GM18519 (cell line): Measurements from ENCODE around the gene NEK3.
A peak's percentile ranks its signal among the peaks of the same experiment; 100 is the strongest.
"Not testable (repeated sequence)": the region's sequence is repeated elsewhere in the genome, so short reads cannot be mapped to it uniquely, and the experiment has no call there.

Source experiments
- ATAC-seq: cut with Tn5 transposase; IDR thresholded peaks from one replicate; pipeline ENCODE4 v1.9.1; 2021; ENCODE audit warnings: mild to moderate bottlenecking, moderate library complexity; ENCODE audit not compliant: unreplicated experiment, low FRiP score

NEK3 gene

DNA sequence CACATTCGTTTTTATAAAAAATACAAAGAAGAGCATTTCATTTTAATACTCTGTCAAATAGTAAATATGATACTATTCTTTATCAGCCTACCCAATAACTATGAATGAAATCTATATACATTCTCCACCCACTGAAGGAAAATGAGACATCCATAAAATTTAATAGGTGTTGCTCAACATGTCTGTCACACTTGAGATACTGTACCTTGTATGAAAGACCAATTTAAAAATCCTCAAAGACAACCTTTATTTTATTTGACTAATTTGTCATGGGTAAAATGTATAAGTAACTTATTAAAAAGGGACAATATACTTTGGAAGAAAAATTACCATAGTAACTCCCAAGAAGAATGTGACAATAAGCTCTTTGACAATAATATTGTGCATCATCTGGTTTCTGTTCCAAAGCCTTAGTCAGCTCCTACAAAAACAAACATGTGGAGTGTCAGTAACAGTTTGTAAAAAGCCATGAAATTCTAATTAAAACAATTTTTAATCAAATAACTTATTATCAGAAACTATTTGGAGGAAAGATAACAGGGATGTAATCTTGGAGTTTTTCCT is 11.5 kb upstream of the NEK3 start:
- ATAC-seq, result not testable (repeated sequence)

DNA sequence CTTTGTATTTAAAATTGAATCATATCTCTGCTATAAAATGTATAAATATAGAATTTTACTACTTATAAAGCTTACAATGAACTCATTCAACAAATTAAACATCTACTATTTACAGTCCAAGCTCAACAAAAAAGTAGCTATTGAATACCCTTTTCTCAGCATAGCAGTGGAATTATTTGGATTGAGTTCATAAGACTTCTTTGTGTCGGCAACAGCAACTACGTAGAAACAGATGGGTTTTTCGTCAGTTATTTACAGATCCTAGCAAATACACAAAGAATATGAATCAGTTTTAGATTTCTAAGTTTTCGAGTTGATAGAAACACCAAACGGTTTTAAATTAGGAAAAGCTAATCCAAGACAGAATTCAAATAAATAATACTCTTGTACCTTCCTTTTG is 10.4 kb upstream of the NEK3 start:
- ATAC-seq, result no peak

- ATAC-seq, result no peak
Measured at GRCh38 chr13:52165411-52165810, 6.0 kb upstream of the NEK3 start.

DNA sequence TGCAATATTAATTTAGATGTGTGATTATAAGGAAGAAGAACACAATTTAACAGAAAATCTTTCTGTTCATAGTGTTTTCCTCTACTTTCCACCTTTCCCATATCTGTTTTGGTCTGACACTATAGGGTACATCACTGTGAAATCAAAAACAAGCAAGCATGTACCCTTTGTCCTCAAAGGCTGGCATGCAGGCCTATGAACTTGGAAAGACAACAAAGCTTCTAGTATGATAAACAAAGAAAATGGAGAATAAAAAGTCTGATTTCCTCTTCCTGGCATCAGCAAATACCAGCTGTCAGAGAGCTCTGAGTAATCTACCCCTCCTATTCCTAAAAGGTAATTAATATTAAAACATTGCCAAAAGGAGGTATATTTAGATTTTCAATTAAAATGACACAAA is 5.6 kb upstream of the NEK3 start:
- ATAC-seq, result no peak

DNA sequence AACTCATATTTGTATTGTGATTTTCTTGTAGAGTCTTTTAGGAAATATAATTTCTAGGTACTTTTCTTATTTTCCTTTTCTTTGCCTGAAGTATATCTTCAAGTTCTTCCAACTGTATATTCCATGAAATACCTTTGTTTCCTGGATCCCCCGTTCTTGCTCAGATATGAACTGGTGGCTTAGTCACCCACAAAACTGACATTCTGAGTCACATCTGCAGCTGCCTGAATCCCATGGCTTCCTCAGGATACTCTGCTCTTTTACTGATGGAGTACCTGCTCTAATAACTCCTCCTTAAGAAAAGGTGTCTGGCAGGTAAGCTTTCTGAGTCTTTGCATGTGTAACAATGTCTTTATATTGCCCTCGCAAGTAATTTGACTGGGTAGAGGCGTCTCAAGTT is 4.5 kb upstream of the NEK3 start:
- ATAC-seq, result not testable (repeated sequence)

DNA sequence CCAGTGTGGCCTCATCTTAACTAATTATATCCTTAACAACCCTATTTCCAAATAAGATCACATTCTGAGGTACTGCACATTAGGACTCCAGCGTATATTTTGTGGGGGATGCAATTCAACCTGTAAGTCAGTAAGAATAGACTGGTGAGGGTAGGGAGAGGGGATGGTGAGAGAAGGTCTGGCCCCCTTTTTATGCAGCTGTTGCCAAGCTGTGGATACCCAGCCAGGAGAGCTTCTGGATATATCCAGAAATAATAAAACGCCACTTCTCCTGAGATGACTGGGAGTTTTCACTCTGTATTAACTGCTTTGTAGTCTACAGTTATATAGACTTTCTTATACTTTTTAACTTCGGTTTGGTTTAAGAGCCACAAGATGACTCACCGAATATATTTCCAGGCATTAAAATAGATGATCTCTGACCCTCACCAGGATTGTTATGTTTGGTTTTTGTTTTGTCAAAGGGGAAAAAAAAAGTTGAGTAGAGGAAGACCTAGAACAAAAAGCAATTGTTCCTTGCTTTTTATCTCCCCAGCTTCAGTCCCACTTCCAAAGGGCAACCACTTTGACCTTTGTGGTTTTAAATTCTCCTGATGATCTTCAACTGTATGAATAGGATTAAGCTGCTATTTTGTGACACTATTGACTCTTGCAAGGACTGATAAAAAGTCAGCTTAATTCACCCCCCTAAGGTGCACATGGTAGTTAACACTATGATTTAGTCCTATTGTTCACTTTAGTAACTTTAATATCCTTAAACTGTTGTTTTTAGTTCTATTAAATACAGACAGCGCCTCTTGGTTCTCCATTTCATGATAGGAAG is 3.1 kb upstream of the NEK3 start:
- no peak for ATAC-seq

DNA sequence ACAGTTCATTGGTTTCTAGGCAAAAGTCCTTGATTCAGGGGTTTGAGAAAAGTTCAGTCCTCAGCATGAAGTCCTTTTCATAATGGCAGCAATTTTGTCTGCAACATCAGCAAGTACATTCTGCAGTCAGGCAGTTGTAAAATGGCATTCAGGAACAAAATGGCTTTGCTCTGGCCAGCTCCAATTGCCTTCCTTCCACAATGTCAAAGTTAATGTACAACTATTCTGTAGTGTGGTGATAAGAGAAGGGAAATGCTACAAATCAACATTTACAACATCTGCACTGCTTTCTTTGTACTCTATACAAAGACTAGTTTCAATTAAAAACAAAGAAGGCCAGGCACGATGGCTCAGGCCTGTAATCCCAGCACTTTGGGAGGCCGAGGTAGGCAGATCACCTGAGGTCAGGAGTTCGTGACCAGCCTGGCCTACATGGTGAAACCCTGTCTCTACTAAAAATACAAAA is 1.8 kb upstream of the NEK3 start:
- ATAC-seq, result no peak

DNA sequence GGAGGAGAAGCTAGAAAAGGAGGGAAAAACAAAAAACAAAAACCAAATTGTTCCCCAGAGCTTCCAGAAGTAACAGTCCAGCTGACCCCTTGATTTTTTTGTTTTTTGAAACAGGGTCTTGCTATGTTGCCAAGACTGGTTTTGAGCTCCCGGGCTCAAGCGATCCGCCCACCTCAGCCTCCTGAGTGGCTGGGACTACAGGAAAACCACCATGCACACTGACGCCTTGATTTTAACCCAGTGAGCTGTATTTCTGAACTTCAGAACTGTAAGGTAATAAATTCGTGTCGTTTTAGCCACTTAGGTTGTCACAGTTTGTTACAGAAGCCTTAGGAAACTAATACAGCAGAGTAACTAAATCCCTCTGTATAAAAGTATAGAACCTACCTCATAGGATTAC is 1.1 kb upstream of the NEK3 start:
- no peak for ATAC-seq

- no peak for ATAC-seq
Measured at GRCh38 chr13:52160053-52160452, 656 bp upstream of the NEK3 start.

- no peak for ATAC-seq
Measured at GRCh38 chr13:52158629-52159158, 703 bp downstream of the NEK3 start.

- no peak for ATAC-seq
Measured at GRCh38 chr13:52156724-52157261, 2.6 kb downstream of the NEK3 start.

GRCh38 chr13:52155177-52155576 is 4.2 kb downstream of the NEK3 start:
- no peak for ATAC-seq

DNA sequence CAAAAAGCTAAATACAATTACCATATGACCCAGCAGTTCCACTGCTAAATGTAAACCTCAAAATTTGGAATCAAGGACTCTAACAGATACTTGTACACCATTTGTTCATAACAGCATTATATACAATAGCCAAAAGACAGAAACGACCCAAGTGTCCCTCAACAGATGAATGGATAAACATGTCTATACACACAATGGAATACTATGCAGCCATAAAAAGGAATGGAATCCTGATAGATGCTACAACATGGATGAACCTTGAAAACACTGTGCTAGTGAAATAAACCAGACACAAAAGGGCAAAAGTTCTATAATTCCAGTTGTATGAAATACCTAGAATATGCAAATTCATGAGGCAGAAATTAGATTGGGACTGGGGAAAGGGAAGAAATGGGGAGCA is 12.2 kb downstream of the NEK3 start:
- no peak for ATAC-seq

DNA sequence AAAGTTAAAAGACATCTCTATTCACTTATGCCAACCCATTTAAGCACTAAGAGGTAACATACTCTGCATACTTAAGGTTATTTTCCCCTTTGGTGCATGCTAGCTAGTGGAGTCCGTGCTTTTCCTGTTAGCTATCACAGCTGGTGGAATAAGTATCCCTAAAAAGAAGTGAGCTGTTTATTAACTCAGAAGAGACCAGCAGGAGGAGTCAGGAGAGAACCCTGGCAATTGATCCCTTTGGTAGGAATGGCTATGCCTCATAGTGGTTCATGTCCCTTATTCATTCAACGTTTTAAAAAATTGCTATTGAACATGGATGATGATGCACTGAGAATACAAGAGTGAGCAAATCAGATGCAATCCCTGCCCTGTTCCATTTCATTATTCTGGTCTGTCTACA is 18.1 kb downstream of the NEK3 start:
- ATAC-seq, result no peak

DNA sequence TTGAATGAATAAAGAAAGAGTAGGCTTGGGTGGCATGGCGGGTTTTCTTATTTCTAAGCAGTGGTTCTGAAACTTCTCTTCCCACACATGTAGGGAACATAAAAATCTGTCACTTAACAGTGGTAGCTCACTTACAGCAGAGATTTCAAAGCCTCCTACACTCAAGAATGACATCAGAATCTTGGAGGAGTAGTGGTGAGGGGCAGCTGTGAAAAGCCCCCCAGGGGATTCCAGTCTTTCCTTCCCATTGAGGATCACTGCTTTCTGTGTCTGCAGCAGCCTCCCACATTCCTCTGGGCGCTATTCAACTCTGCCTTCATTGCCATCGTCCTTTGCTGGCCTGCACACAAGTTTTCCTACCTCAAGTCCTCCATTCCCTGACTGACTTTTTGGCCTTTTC is 21.9 kb downstream of the NEK3 start:
- ATAC-seq, result no peak

- ATAC-seq, result no peak
Measured at GRCh38 chr13:52136763-52137162, 22.6 kb downstream of the NEK3 start.

DNA sequence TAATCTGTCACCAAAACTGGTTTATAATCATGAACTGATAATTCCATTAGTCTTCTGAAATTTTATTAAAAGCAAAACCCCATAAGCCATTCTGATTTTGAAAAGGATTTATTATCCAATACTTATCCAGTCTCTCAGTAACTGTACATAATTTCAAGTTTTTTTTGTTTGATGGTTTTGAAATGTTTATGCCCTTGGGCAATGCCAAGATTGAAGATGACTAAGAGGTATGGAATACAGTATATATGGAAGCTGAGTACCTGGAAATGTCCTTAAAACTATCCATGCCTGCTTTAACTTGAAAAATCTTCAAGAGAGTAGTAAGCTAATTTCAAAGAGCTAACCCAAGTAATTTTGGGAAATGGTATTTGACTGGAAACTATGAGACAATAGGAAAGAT is 28.8 kb downstream of the NEK3 start:
- no peak for ATAC-seq

GRCh38 chr13:52128714-52129700 is 30.4 kb downstream of the NEK3 start, which contains the start of gene NEK5:
NEK5 (minus strand) TSS chr13:52129073; CDS start chr13:52127482, 1,591 bp downstream.
- ATAC-seq, result peak; percentile 48

GRCh38 chr13:52127783-52128702 is 31.4 kb downstream of the NEK3 start:
- peak; percentile 53 for ATAC-seq
